ENCODE data around the gene PPP1R13L.

The PPP1R13L gene

GRCh38 chr19:45370410-45371204, 34.3 kb downstream of the PPP1R13L start, which contains the start of gene ERCC2:
Gene ERCC2, minus strand, starts transcription at chr19:45370573. Its CDS starts 33 bp downstream, at chr19:45370540.
- no peaks in the 10 kb centered on the region for H3K36me3 ChIP-seq
- TF ChIP-seq CTCF (IDR thresholded peaks at IDR 0.05) = no peak
- H3K9me3 ChIP-seq = no peaks in the 10 kb centered on the region
- peak within 1 kb of the TSS; percentile 69 for H3K27ac ChIP-seq
- peaks cover 11 to 14% of the 10 kb centered on the region in 2 experiments for H3K4me1 ChIP-seq (ENCODE audit: control insufficient read depth in 1 of 2, insufficient read depth in 1 of 2, low read depth in 1 of 2, low read length in 1 of 2)
- H3K4me3 ChIP-seq (ENCODE audit: low read depth in 1 of 2, low read length in 1 of 2) = peak within 1 kb of the TSS; percentile 58 to 91
- no peaks in the 10 kb centered on the region for H3K27me3 ChIP-seq

DNA sequence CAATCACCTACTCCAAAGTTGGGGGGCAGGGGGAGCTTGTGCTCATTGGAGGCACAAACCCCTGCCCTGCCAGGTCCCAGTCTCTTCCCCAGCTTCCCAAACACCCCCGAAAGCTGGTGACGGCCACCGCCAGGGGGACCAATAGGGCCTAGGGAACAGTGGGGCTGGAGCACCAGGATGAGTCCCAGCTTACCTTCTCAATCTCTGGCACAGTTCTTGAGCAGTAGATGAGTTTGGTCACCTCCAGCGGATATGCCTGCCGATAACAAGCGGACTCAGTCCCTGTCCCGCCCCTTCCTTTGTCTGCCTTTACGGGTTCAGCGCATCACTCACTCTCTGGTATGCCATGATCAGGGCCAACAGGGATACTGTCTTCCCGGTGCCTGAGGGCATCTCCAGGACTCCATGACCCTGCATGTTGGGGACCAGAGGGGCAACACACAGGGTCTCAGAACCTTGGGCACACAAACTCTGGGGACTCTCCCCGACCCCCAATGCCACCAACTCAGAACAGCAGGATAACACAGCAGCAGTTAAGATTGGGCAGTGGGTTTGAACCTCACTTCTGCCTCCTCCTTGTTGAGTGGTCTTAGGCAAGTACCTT, 36.0 kb downstream of the PPP1R13L start:
- Histone ChIP-seq H3K9me3 (no peaks in the 10 kb centered on the region), H3K36me3 (peaks cover 2% of the 10 kb centered on the region), H3K4me3 (ENCODE audit: low read depth in 1 of 2, low read length in 1 of 2) (no peak overlapping the region), H3K27ac (no peak overlapping the region), H3K27me3 (no peaks in the 10 kb centered on the region), H3K4me1 (ENCODE audit: control insufficient read depth in 1 of 2, insufficient read depth in 1 of 2, low read depth in 1 of 2, low read length in 1 of 2) (peaks cover 11 to 14% of the 10 kb centered on the region in 2 experiments)
- no peak for TF ChIP-seq CTCF (IDR thresholded peaks at IDR 0.05)

DNA sequence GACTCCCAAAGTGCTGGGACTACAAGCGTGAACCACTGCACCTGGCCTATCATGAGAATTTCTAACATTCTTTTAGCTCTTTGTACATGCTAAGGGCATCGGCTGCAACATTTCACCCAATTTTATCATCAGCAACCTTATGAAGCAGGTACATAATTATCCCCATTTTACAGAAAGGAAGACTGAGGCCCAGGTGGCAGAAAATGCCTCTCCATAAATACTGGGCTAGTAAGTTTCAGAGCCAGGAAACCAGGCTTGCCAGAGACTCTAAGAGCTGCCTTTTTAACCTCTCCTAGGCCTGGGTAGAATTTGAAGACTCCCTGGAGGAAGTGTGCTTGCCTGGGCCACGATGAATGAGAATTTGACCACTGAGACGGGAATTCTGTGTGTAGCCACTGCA, 36.7 kb downstream of the PPP1R13L start:
- Histone ChIP-seq H3K27ac (no peak overlapping the region), H3K27me3 (no peaks in the 10 kb centered on the region), H3K4me1 (ENCODE audit: control insufficient read depth in 1 of 2, insufficient read depth in 1 of 2, low read depth in 1 of 2, low read length in 1 of 2) (peaks cover 11 to 14% of the 10 kb centered on the region in 2 experiments), H3K9me3 (no peaks in the 10 kb centered on the region), H3K4me3 (ENCODE audit: low read depth in 1 of 2, low read length in 1 of 2) (no peak overlapping the region), H3K36me3 (peaks cover 7% of the 10 kb centered on the region)
- TF ChIP-seq CTCF (IDR thresholded peaks at IDR 0.05) = no peak

DNA sequence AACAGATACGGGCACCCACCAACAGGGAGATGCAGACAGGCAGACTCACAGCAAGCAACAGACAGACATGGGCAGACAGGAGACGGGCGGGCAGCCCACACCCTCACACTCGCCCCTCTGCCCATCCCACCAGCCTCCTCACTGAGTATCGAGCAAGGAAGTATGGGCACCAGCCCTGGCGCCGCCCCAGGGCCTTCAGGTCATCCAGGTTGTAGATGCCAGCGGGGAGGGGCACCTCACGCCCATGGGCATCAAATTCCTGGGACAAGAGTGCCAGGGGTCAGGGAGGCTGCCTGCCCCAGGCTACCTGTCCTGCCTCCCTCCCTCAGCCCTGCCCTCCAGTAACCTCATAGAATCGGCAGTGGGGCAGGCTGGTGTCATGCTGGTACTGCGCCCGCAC, 40.2 kb downstream of the PPP1R13L start:
- Histone ChIP-seq H3K36me3 (peaks cover 7% of the 10 kb centered on the region), H3K4me3 (ENCODE audit: low read depth in 1 of 2, low read length in 1 of 2) (no peak overlapping the region), H3K27me3 (no peaks in the 10 kb centered on the region), H3K4me1 (ENCODE audit: control insufficient read depth in 1 of 2, insufficient read depth in 1 of 2, low read depth in 1 of 2, low read length in 1 of 2) (peaks cover 0 to under 1% of the 10 kb centered on the region in 2 experiments), H3K9me3 (no peaks in the 10 kb centered on the region), H3K27ac (no peak overlapping the region)
- TF ChIP-seq CTCF (IDR thresholded peaks at IDR 0.05) = no peak

DNA sequence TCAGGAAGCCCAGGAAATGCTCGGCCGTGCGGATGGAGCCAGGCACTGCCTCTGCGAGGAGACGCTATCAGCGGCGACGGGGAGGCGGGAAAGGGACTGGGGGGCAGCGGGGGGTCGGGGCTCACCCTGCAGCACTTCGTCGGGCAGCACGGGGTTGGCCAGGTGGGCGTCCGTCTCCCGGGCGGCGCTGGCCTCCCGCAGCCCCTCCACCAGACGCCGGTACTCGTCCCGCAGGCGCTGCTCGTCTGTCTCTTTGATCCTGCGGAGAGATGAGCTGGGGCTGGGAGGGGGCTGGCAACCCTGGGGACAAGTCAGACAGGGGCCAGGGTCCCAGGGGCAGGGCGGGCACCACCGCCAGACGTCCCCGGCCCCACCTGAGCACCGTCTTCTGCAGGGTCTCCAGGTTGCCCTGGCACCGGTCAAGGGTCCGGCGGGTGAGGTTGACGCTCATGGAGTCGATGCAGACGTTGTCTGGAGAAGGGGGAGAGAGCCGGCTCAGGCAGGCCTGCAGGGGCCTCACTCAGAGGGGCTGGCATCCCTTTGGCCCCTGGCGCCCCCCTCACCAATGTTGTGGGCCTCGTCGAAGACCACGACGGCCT, 40.9 kb downstream of the PPP1R13L start:
- no peak overlapping the region for H3K27ac ChIP-seq
- H3K36me3 ChIP-seq = peaks cover 7% of the 10 kb centered on the region
- H3K4me3 ChIP-seq (ENCODE audit: low read depth in 1 of 2, low read length in 1 of 2) = no peak overlapping the region
- no peak for TF ChIP-seq CTCF (IDR thresholded peaks at IDR 0.05)
- no peaks in the 10 kb centered on the region for H3K27me3 ChIP-seq
- H3K9me3 ChIP-seq = no peaks in the 10 kb centered on the region
- H3K4me1 ChIP-seq (ENCODE audit: control insufficient read depth in 1 of 2, insufficient read depth in 1 of 2, low read depth in 1 of 2, low read length in 1 of 2) = no peaks in the 10 kb centered on the region

Measured in neutrophil (primary cell).